B cell (primary cell): ENCODE data around the gene ISL2. TPM values are rescaled to one million over a fixed set of nuclear protein-coding genes. Genes with fewer than 3 reads are reported as not detected.

Experiments used
- ATAC-seq: fragments of 200-7000 bp; cut with Tn5 transposase; one replicate; pipeline ENCODE4 v1.10.0; 2021; ENCODE audit warnings: low read depth, mild to moderate bottlenecking, moderate number of reproducible peaks, moderate library complexity
- CTCF ChIA-PET: fragments of 350-600 bp; sonication (Branson Sonifier 250); formaldehyde crosslinking; loops from one replicate; lab custom pipeline; 2021; ENCODE audit warnings: antibody characterized with exemption, inconsistent platforms; lab: Charles Lee
- POLR2A ChIA-PET: fragments of 350-600 bp; sonication (Branson Sonifier 250); formaldehyde crosslinking; loops from one replicate; lab custom pipeline; 2021; ENCODE audit warnings: antibody characterized with exemption; lab: Charles Lee
- DNase-seq: peaks from one replicate; pipeline ENCODE4 v3.0.0; 2013
- H2AFZ ChIP-seq: 2 replicates; pipeline ENCODE4 v1.6.1; 2012; ENCODE audit warnings: mild to moderate bottlenecking, low read depth, low read length; ENCODE audit not compliant: insufficient read depth, poor library complexity, severe bottlenecking
- H3K27ac ChIP-seq, 2 donors: 1 replicate in 1 of 2; 2 replicates in 1 of 2; pipeline ENCODE4 v1.5.1; 2012 to 2013; ENCODE audit warnings: low read length in 2 of 2, mild to moderate bottlenecking in 2 of 2, moderate library complexity in 1 of 2
- H3K27me3 ChIP-seq, 4 experiments: fragments of 200-600 bp in 1 of 4; sonication (generic) in 1 of 4; replicated peaks in 1 of 4; 1 replicate in 2 of 4; 2 replicates in 2 of 4; pipeline versions ENCODE4 v1.6.1 to v1.7.0; 2013 to 2016; ENCODE audit warnings: low read length in 3 of 4, mild to moderate bottlenecking in 2 of 4, mixed read lengths in 1 of 4, moderate library complexity in 1 of 4; ENCODE audit not compliant: insufficient read depth in 4 of 4, control insufficient read depth in 3 of 4; ENCODE audit errors: control extremely low read depth in 1 of 4
- H3K36me3 ChIP-seq, 2 experiments: replicated peaks in 1 of 2; 1 replicate in 1 of 2; 2 replicates in 1 of 2; pipeline versions ENCODE4 v1.6.1 to v1.7.1; 2013; ENCODE audit warnings: low read length in 1 of 2; ENCODE audit not compliant: insufficient read depth in 2 of 2, control insufficient read depth in 1 of 2; ENCODE audit errors: control extremely low read depth in 1 of 2, extremely low read depth in 1 of 2
- H3K4me1 ChIP-seq, 2 donors: fragments of 200-600 bp in 1 of 2; sonication (generic) in 1 of 2; 1 replicate in 1 of 2; 2 replicates in 1 of 2; pipeline versions ENCODE4 v1.5.1 to v1.6.1; 2013 to 2017; ENCODE audit warnings: low read length in 2 of 2; ENCODE audit not compliant: control insufficient read depth in 2 of 2, insufficient read depth in 2 of 2
- H3K4me2 ChIP-seq: replicated peaks from 2 replicates; pipeline ENCODE3; 2012; ENCODE audit warnings: mild to moderate bottlenecking, low read depth, low read length; ENCODE audit not compliant: poor library complexity, severe bottlenecking
- H3K4me3 ChIP-seq, 5 experiments: fragments of 200-600 bp in 1 of 5; sonication (generic) in 1 of 5; 1 replicate in 3 of 5; 2 replicates in 2 of 5; pipeline versions ENCODE4 v1.5.1 to v1.7.0; 2011 to 2016; ENCODE audit warnings: low read length in 4 of 5, mild to moderate bottlenecking in 4 of 5, low read depth in 2 of 5, control low read depth in 1 of 5, moderate library complexity in 1 of 5; ENCODE audit not compliant: insufficient read depth in 1 of 5; ENCODE audit errors: control extremely low read depth in 1 of 5, extremely low read depth in 1 of 5
- H3K79me2 ChIP-seq: fragments of 200-600 bp; sonication (generic); one replicate; pipeline ENCODE4 v1.6.0; 2016; ENCODE audit warnings: low read length; ENCODE audit not compliant: control insufficient read depth, insufficient read depth
- H3K9ac ChIP-seq: fragments of 200-600 bp; sonication (generic); 2 replicates; pipeline ENCODE4 v1.6.1; 2017; ENCODE audit warnings: mild to moderate bottlenecking, low read length, moderate library complexity
- H3K9me3 ChIP-seq, 3 donors: one replicate each; pipeline versions ENCODE4 v1.6.1 to v1.7.1; 2013; ENCODE audit warnings: low read length in 2 of 3; ENCODE audit not compliant: control insufficient read depth in 2 of 3, insufficient read depth in 1 of 3; ENCODE audit errors: control extremely low read depth in 1 of 3
- H4K20me1 ChIP-seq: 2 replicates; pipeline ENCODE4 v1.6.0; 2012; ENCODE audit warnings: mild to moderate bottlenecking, low read length; ENCODE audit not compliant: insufficient read depth, control insufficient read depth, poor library complexity, severe bottlenecking
- H3K27ac Mint-ChIP-seq: one replicate; pipeline ENCODE4 v1.8.0; 2021; ENCODE audit warnings: mixed read lengths
- H3K27me3 Mint-ChIP-seq: one replicate; pipeline ENCODE4 v1.8.0; 2021; ENCODE audit warnings: mixed read lengths
- H3K4me1 Mint-ChIP-seq: one replicate; pipeline ENCODE4 v1.8.0; 2021; ENCODE audit warnings: mixed read lengths
- H3K4me3 Mint-ChIP-seq: one replicate; pipeline ENCODE4 v1.8.0; 2021; ENCODE audit warnings: mixed read lengths
- H3K9me3 Mint-ChIP-seq: one replicate; pipeline ENCODE4 v1.8.0; 2022; ENCODE audit warnings: mixed read lengths; ENCODE audit not compliant: insufficient read depth
- EZH2 ChIP-seq: IDR thresholded peaks from 2 replicates; pipeline ENCODE4 v1.6.1; 2012; ENCODE audit warnings: borderline replicate concordance, low read depth, mild to moderate bottlenecking, moderate library complexity, low read length; ENCODE audit not compliant: insufficient read depth, poor library complexity, severe bottlenecking
- WGBS: methylation state at CpG from one replicate; pipeline ENCODE4 v1.1.5; 2013; ENCODE audit warnings: missing lambda C conversion rate; ENCODE audit not compliant: insufficient coverage; 5-methylcytosine and 5-hydroxymethylcytosine counted together
- intact Hi-C: fragments of 100-400 bp; cut with micrococcal nuclease; formaldehyde crosslinking; loops from one replicate; pipeline ENCODE4 v1.10.0; 2022
- polyA plus RNA-seq: library from polyadenylated mRNA; depleted of rRNA; stranded (reverse); fragments of >200 nt; gene quantifications from 2 replicates; pipeline ENCODE4 v1.2.3, GENCODE V29; 2012
- total RNA-seq, 2 donors: library from RNA; stranded (reverse); fragments of 120-200 nt in 1 of 2; gene quantifications; 1 replicate in 1 of 2; 2 replicates in 1 of 2; pipeline versions ENCODE4 v1.2.3 to v1.2.4, GENCODE V29; 2013 to 2022
- TF ChIP-seq, protein P1 (sequence below): fragments of 200-600 bp; IDR thresholded peaks from one replicate; pipeline ENCODE4 v1.8.0; 2022; ENCODE audit warnings: antibody characterized with exemption, mild to moderate bottlenecking

Gene ISL2
- total and polyA plus RNA-seq, 2 donors (not counting 1 experiment from before 2014, with no cell fraction given): 0.59 to 1.8 TPM

DNA sequence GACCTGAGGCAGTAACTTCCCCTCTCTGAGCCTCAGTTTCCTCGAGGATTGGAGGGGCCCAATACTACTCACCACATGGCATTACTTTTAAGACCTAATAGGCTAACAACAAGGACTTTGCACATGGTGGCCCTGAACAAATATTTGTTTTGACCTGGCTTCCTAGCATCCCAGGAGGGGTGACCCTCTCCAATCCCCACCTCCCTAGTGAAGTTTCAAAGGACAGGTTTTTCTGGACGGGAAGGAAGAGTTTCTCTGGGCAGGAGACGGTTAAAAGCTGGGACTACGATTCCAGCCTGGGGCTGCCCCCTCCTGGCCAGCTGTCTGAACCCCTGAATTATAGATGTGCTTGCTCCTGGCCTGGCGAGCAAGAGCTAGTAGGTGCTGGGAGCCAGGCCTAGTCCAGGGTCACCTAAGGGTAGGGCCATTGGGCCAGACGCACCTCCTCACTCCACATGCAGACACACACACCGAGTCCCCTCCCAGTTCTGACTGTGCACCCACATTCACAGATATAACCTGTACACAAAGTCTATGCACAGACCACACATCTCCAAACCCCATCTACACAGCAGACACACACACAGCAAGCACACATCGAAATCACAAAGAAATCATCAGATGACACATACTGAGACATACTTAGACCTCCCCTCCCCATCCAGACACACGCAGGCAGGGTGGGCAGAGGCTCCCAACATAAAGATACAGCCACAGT is 2.7 kb upstream of the ISL2 start:
- peak; percentile 35 for DNase-seq
- CTCF ChIA-PET: interaction anchor here (1.1 to 2.1 kb wide), 8 partner anchors 10 to 185 kb away, joined by 3 to 10 read pairs (median 4); no protein-coding TSS in a partner anchor
- H3K27me3 ChIP-seq: peaks cover 0 to 74% (median 43%) of the 10 kb centered on the region in 4 experiments

More for the DNA sequence above, 2.7 kb upstream of the ISL2 start:
- no peak for TF ChIP-seq EZH2
- TF ChIP-seq, protein P1, sequence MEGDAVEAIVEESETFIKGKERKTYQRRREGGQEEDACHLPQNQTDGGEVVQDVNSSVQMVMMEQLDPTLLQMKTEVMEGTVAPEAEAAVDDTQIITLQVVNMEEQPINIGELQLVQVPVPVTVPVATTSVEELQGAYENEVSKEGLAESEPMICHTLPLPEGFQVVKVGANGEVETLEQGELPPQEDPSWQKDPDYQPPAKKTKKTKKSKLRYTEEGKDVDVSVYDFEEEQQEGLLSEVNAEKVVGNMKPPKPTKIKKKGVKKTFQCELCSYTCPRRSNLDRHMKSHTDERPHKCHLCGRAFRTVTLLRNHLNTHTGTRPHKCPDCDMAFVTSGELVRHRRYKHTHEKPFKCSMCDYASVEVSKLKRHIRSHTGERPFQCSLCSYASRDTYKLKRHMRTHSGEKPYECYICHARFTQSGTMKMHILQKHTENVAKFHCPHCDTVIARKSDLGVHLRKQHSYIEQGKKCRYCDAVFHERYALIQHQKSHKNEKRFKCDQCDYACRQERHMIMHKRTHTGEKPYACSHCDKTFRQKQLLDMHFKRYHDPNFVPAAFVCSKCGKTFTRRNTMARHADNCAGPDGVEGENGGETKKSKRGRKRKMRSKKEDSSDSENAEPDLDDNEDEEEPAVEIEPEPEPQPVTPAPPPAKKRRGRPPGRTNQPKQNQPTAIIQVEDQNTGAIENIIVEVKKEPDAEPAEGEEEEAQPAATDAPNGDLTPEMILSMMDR: no peak
- Histone ChIP-seq H3K4me3 (no peak overlapping the region), H4K20me1 (peaks cover 2% of the 10 kb centered on the region), H3K27ac (no peak overlapping the region), H3K9me3 (peaks cover 0 to 42% (median 0%) of the 10 kb centered on the region in 3 donors), H2AFZ (no peak overlapping the region), H3K4me2 (no peak overlapping the region), H3K4me1 (peaks cover 39 to 40% of the 10 kb centered on the region in 2 donors), H3K79me2 (no peaks in the 10 kb centered on the region), H3K36me3 (no peaks in the 10 kb centered on the region), H3K9ac (no peak overlapping the region)
- intact Hi-C loops: loop anchor here (2.0 kb wide), 1 partner anchor 99 kb away; no protein-coding TSS in a partner anchor
- H3K4me1 Mint-ChIP-seq: peaks cover 33% of the 10 kb centered on the region
- H3K27me3 Mint-ChIP-seq: peaks cover 52% of the 10 kb centered on the region
- peak overlapping the region; percentile 1 for H3K4me3 Mint-ChIP-seq
- POLR2A ChIA-PET: no interaction called here
- 55% methylated on average over 7 of the region's 9 CpGs for WGBS
- H3K27ac Mint-ChIP-seq: peak overlapping the region; percentile 2
- ATAC-seq: no peak
- H3K9me3 Mint-ChIP-seq: no peaks in the 10 kb centered on the region
